ENCODE data around the gene HLCS.

HLCS gene

DNA sequence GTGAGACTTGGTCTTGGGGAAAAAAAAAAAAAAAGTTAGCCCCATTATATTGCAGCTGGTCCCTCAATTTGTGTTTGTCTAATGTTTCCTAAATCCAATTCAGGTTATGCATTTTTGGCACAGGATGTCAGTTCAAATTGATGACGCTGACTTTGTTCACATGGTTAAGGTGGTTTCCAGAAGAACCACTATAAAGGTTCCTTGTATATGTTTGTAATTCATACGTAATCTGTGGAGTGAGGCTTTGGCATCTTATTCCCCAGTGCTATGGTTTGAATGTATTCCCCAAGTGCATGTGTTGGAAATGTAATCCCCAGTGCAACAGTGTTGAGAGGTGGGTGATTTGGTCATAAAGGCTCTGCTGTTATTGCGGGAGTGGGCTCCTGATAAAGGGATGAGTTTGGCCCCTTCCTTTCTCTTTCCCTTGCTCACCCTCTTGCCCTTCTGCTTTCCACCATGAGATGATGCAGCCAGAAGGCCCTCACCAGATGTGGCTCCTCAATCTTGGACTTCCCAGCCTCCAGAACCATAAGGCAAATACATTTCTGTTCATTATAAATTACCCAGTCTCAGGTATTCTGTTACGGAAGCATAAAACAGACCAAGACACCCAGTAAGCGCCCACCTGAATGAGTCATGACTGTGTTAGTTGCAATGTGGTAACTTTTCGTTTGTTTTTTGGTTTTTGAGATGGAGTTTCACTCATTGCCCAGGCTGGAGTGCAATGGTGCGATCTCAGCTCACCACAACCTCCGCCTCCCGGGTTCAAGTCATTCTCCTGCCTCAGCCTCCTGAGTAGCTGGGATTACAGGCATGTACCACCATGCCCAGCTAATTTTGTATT is 19.5 kb upstream of the HLCS start:
- no peak for FAIRE-seq

DNA sequence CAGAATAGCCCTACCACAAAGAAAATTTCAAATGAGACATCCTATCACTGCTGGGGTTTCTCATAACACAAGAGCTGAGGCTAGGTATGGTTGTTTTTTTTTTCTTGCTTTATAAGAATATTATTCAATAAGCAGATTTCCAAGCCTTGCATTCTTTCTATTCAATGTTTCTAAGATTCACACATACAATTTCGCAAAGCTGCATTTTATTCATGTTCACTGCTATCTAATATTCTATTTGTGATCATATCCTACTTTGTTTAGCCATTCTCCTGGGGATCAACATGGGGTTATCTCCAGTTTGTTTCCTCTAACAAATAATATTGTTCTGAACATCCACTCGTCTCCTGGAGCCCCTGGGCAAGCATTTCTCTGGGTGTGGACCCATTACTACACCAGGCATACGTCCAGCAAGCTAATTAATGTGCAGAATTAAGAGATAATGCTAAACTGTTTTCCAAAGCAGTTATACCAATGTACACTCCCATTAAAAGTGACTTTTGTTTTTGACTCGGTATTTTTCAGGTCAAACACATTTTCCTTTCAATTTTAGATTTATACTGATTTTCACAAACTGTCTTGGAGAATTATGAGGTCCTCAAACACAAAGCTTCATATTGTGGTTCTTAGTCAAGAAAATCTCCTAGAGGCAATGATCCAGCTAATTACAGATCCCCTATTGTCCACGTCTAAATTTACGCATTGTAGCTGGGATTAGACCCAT is 15.7 kb upstream of the HLCS start:
- no peak for FAIRE-seq

DNA sequence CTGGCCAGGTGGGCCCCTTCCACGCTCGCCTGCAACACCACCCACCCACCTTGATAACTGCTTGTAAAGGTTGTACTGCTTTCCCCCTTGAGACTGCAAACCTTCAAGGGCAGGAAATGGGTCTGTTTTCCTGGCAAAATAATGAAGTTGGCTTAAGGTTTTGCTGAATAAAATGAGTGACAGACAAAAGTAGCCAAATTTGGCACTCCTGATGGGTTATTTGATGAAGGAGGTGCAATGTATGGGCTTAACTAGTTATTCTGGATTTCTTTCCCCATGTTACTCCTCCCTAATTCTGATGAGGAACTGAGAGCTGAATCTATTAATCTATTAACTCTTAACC is 14.6 kb upstream of the HLCS start:
- no peak for FAIRE-seq

DNA sequence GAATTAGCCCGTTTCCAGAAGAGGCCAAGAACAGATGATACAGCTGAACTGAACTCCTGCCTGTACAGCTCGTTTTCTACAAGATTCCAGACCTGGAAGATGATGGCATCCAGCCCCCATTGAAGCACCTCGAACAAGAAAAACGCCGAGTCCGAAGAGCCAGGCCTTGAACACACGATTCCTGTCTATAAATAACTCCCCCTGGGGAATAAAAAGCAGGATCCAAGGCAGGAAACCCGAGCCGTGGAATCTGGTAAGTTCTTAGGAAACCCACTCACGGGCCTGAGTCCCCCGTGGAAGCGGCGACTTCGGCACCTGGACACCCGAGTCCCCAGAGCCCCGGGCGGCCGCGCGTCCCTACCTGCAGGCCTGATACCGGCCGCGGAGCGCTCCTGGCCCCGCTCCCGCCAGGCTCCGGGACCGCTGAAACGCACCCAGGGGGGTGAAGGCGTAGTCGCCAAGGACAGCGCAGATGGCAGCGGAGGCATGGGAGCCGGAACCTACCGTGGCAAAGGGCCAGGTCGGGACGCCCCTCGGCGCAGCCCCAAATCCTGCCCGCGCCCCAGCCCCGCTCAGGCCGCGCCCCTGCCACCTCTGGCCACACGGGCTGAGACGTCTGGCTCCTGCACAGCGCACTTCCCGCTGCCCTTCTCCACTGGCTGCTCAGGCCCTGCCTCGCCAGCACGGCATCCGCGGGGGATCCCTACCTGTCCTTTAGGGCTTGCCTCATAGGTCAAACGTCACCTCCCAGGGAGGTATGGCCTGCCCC is 14.0 kb upstream of the HLCS start:
- FAIRE-seq = no peak

DNA sequence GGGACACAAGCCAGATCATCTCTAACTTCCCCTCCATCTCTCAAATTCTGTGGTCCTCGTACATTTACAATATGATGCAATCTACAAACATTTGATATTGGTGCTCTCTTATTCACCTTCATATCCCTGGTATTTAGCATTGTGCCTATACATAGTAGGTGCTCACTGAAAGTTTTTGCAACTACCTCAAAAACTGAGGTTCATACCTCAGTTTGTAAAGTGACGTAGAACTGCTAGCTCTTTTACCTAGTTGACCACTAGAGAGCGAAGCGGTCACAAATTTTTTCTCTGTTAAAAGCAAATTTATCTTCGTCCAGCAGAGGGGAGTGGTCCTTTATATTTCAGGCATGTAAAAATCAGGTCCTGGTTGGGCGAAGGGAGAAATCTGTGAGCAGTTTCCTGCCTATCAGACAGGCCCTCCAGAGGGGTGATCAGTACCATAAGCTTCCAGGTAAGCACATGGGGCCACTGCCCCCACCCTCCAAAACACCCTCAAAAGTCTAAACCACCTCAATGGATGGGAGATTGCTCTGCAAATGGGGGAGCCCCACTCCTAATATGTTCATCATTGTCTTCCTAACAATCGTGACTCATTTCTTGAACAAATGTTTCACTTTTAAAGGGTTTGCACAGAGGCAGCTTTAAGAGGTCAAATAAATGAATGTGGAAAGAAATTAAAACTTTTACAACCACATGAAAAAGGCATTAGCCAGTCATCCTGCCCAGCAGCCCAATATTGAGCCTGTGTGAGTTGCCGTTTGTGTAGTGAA is 10.6 kb upstream of the HLCS start:
- FAIRE-seq = peak; percentile 97

DNA sequence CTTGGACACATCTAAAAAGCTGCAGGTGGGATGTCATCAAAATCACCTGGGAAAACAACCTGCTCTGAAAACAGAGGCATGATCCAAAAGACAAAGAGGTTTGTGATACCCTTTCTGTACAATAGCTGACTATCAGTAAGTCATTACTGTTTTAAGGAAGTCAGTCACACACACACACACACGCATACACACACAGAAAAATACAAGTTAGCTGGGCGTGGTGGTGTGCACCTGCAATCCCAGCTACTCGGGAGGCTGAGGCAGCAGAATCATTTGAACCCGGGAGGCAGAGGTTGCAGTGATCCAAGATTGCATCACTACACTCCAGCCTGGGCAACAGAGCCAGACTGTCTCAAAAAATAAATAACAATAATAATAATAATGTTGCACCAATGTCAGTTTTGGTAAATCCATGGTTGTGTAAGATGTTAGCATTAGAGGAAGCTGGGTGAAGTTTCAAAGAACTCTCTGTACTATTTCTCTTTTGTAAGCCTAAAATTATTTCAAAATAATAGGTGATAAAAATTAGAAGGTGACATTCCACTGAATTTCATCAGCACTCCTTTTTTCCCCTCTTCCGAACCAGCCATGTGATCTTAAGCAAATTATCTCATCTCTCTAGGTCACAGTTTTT is 9.9 kb upstream of the HLCS start:
- no peak for FAIRE-seq

DNA sequence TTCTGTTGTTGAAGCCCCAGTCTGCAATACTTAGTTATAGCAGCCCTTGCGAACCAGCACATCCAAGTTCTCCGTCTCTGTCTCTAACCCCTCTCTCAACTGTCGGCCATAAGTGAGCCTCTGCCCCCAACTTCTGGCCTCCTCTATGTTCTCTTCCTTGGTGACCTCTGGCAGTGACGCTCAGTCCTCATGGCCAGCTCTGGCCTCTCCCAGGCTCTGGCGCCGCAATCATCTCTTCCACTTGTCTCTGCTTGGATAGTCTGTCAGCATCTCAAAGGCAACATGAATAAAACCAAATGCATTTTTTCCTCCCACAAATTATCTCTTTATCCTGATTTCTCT is 8.4 kb upstream of the HLCS start:
- FAIRE-seq = no peak

DNA sequence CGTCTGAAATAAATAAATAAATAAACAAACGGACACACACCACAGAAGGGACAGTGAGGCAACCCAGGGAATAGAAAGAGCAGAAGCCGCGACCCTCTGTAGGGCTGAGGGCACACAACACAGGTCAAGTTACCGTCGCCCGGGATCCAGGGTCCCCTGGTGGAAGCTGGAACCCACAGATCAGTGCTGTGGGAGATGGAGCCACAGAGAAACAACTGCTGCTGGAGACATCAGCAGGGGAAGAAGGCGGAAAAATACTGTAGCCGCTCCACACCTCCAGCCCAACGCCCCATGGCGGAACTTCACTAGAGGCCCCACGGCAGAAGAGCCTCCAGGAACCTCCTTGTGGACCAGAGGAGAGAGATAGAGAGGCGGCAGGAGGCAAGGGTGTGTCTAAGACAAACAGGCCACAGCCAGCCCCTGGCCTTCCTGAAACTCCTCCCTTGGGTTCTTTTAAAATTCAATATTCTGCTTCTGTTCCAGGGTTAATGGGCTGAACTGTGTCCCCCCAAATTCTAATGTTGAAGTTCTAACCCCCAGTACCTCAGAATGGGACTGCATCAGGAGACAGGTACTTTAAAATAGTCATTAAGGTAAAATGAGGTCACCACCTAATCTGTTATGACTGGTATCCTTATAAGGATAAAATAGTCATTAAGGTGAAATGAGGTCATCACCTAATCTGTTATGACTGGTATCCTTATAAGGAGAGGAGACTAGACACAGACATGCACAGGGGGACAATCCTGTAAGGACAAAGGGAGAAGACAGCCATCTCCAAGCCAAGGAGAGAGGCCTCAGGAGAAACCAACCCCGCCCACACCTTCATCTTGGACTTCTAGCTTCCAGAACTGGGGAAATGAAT is 7.7 kb upstream of the HLCS start:
- no peak for FAIRE-seq

DNA sequence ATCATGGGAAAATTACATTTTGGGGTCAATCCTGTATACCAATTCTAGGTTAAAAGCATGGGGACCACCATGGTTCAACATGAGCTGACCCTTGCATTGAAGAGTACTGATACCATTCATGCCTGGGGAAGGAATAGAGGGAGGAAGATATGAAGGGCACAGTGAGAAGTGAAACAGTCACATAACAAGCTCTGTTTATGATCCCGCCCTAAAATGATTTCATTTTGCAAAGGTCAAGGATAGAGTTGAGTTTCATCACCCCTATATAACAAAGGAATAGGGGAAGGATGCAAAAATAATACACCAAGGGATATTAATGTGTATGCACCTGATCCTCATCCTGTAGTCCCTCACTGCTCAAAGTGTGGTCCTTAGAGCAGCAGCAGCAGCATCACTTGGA is 2.5 kb upstream of the HLCS start:
- FAIRE-seq = no peak

DNA sequence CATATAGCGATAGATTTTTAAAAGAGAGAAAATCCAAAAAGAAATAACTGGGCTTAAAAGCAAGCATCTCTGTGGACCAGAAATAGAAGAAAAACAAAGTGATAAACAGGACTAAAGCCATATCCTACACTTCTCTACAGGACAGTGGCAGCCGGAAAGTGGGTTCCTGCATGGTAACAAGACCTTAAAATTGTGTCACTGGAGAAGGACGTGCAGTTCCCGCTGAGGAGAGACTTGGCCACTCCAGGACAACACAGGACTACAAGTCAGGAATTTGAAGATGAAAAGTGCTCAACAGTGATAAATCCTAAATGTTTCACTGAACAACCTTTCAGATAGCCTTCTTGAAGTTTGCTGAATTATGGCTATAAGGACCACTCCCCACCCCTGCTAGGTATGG is 1.9 kb upstream of the HLCS start:
- FAIRE-seq = no peak

DNA sequence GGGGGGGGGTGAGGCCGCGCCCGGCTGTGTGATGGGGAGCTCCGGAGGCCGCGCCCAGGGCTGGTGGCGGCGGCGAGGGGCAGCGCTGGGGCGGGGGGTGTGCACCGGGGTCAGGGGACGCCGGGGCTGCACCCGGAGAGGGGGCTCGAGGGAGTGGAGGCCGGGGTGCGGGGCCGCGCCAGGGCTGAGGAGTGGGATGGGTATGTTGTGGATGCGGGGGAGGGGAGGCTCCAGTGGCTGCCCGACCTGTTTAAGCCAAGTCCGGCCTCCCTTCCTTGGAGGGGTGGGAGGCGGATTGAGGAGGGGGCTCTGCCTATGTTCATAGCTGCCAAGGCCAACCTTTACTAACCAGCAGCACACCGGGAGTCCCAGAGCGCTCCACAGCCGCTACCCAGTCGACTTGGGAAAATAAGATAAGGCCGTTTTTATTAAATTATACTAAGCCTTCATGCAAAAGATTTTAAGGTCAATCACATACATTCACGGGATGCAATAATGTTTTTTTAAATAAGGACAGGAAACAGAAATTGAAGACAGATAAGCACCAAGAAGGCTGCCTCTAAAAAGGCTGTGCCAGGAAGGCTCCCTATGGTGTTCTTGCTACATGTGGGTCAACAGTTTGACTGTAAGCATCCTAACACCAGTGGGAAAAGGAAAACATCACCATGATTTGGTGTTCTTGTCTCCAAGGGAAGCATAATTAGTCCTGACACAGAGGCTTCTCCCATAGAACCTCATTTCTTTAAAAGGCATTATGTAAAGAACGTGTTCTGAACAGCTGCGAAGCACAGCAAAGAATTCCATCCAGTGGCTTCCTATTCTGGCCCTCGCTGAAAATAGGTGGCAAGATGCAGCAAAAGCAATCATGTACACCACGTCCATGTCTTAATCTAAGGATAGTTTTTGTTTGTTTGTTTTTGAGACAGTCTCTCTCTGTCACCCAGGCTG is 626 bp upstream of the HLCS start:
- no peak for FAIRE-seq

DNA sequence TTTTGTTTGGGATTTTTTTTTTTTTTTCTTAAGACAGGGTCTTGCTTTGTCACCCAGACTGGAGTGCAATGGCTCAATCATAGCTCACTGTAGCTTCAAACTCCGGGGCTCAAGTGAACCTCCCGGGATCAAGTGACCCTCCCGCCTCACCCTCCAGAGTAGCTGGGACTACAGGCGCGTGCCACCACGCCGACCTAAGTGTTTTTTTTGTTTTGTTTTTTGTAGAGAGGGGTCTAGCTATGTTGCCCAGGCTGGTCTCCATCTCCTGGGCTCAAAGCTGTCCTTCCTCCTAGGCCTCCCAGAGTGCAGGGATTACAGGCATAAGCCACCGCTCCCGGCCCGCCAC is 776 bp downstream of the HLCS start:
- FAIRE-seq = no peak

DNA sequence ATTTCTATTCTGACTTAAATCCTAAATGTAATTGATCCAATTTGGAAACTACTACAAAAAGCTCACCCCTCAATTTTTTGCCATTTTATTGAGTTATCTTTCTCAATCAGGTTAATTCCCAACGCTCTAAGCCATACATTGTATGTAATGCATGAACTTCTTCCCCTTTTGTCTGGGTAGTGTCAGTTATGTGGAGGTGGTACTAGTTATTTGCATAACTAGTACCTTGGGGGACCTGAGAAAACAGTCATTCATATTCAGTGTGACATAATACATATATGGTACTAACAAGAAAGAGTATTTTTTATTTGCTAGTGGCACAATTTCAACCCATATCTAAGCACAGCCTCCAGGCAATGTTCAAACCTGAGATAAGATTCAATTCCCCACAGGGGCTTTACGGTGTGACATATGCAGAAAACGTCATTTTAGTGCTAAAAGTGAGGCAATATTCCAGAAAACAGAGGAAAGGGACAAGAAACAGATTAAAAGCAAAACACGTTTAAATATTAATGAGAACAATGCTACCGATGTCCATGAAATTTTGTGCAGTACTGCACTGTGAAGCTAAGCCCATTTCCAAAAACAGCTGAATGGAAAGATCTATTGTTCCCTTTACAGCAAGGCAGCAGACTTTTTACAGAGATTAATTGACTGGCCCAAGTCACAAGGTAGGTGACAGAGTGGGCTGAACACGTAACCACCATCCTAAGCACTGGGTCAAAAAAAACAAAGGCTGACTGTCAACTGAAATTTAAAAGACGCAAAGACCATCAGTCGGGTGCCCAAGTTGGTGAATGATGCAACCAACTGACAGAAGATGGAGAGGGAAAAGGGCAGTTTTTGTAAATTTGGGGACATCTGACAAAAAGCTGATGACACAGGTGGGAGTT is 1.4 kb downstream of the HLCS start:
- FAIRE-seq = no peak

DNA sequence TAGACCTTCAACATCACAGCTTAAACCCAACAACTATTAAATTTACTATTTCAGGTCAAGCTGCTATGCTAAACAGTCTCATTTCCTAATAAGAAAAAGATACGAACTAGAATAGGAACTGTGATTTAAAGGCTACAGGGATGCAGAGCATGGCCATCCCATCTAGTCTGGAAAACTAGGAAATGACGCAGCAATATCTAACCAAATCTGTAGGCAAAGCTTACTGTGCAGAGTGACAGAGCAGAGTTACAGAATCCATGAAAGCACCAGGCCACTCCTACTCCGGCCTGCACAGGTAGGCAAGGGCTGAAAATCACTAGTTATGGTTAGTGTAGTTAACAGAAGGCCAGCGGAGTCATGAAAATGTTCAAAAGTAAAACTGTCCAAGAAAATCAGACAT is 2.1 kb downstream of the HLCS start:
- FAIRE-seq = no peak

DNA sequence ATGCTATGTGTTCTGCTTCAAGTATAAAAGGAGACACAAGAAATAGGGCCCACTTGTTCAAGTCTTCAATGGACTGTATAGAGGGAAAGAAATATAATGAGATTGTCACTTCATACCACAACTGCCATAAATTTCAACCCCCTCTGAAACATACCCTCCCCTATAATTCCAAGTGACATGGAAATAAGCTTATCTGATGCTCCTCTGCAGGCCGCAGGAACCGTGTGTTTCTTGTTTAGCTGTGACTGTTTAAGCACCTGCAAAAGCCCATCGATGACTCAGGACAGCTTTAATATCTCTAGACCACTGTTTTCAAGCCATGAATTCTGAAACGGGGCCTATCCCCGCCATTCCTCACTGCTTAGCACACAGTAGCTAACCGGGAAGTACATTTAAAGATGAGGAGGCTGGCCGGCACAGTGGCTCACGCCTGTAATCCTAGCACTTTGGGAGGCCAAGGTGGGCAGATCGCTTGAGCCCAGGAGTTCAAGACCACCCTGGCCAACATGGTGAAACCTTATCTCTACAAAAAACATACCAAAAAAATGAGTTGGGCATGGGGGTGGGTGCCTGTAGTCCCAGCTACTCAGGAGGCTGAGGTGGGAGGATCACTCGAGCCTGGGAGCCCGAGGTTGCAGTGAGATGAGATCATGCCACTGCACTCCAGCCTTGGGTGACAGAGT is 4.2 kb downstream of the HLCS start:
- FAIRE-seq = no peak

DNA sequence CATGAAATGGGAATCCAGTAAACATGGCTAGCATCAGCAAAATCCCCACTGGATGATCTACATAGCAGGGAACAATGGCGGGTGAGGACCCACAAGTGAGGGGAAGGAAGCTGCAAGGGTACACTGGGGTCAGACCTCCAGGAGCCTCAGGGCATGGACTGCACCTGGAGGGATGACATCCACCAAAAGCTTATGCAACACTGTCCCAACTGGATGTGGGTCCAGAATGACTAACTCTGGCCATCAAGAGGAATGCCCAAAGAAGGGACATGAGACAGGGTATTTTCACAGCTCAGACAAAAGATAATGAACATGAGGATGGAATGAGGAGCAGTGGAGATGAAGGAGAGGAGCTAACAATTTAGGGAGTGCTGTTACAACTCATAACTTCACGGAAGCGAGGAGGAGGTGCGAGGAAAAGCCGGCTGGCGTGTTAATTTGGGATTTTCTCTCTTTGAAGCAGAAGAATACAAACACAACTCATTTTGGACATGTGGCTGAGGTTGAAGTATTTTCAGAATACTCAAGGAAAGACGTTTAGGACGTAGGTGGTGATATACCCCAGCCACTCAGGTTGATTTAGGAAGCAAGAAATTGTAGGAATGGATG is 5.7 kb downstream of the HLCS start:
- no peak for FAIRE-seq

DNA sequence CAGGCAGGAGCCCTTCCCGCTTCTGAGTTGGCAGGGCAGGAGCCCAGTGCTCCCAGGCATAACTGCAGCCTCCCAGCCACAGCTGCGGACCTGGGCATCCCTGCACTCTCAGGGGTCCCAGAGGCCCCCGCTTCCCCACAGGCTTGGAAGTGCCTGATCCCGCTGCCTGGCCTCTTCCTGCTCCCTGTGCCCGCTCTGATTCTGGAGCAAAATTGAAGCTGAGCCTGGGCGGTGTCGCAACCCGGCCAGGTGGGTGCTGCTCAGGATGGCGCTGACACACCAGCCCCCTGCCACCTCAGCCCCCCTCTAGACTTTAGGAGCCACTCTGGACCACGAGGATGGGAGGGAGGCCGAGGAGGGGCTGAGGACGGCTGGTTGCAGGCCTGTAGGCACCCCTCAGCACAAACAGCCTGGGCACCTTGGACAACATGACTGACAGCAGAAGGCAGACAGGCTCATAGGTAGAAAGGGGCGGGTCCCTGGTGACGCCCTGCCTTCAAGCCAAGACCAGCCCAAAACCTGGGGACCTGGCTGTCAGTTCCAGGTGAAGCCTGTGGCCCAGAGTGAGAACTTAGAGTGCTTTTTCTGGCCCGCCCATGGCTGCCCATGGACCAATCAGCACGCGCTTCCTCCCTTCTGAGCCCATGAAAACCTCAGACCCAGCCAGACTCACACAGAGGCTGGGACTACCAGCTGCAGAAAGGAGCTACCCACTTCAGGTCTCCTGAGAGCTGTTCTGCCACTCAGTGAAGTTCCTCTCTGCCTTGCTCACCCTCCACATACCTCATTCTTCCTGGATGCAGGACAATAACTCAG is 7.2 kb downstream of the HLCS start:
- FAIRE-seq = no peak

DNA sequence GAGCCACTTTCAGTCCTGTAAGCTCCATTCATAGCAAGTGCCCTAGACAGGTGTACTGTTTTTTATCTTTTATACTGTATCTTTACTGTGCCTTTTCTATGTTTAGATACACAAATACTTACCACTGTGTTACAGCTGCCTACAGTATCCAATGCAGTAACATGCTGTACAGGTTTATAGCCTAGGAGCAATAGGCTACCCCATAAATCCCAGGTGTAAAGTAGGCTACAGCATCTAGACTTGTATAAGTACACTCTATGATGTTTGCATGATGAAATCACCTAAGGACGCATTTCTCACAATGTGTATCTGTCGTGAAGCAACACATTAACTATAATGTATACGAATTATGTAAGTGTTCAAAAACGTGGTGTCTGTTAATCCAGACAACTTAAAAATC is 10.7 kb downstream of the HLCS start:
- FAIRE-seq = no peak

Measured in A204.1 (cell line).